Transverse colon (tissue), 4 donors: Measurements from ENCODE around the gene KIF25.

Experiments
- CTCF ChIP-seq, 5 experiments: fragments of 200-600 bp in 3 of 5; fragments of 450-650 bp in 2 of 5; sonication (generic) in 3 of 5; IDR thresholded peaks; 1 replicate in 2 of 5; 2 replicates in 3 of 5; pipeline ENCODE4 v1.5.1; 2016 to 2017; ENCODE audit warnings: antibody characterized with exemption in 5 of 5, inconsistent platforms in 3 of 5, mild to moderate bottlenecking in 2 of 5, moderate library complexity in 1 of 5
- POLR2AphosphoS5 ChIP-seq, 3 donors: sonication (generic); formaldehyde crosslinking; IDR thresholded peaks; one replicate each; pipeline ENCODE4 v1.6.1; 2016; ENCODE audit warnings: antibody characterized with exemption in 3 of 3

- TF ChIP-seq POLR2AphosphoS5 (IDR thresholded peaks at IDR 0.05) (no peak), CTCF (IDR thresholded peaks at IDR 0.05) (no peak)
Measured at GRCh38 chr6:167949121-167949684, 48.3 kb upstream of the KIF25 start.
